Lung (tissue), 12 donors: Measurements from ENCODE around the gene KLF6. TPM values are rescaled to one million over a fixed set of nuclear protein-coding genes. Genes with fewer than 3 reads are reported as not detected.
A peak's percentile ranks its signal among the peaks of the same experiment; 100 is the strongest.

ENCODE experiments used
- ATAC-seq: fragments of 200-7000 bp; cut with Tn5 transposase; one replicate; pipeline ENCODE4 v1.9.1; 2020; ENCODE audit warnings: moderate number of reproducible peaks; ENCODE audit not compliant: insufficient read depth, low FRiP score
- DNase-seq, 3 donors: peaks; one replicate each; pipeline ENCODE4 v3.0.0-alpha.2; 2013 to 2017
- H3K27ac ChIP-seq, 2 donors: one replicate each; pipeline ENCODE4 v1.5.1; 2013; ENCODE audit warnings: mild to moderate bottlenecking in 2 of 2, moderate library complexity in 2 of 2, control low read depth in 1 of 2, inconsistent platforms in 1 of 2, low read depth in 1 of 2, low read length in 1 of 2
- H3K27me3 ChIP-seq, 3 donors: one replicate each; pipeline ENCODE4 v1.5.1; 2013; ENCODE audit warnings: low read length in 2 of 3; ENCODE audit not compliant: control insufficient read depth in 3 of 3, insufficient read depth in 3 of 3
- H3K36me3 ChIP-seq, 4 donors: one replicate each; pipeline ENCODE4 v1.5.1; 2013; ENCODE audit warnings: low read length in 4 of 4, mild to moderate bottlenecking in 1 of 4, moderate library complexity in 1 of 4; ENCODE audit not compliant: control insufficient read depth in 4 of 4, insufficient read depth in 4 of 4
- H3K4me1 ChIP-seq, 5 donors: one replicate each; pipeline ENCODE4 v1.5.1; 2013; ENCODE audit warnings: low read length in 5 of 5, mild to moderate bottlenecking in 2 of 5, moderate library complexity in 1 of 5; ENCODE audit not compliant: control insufficient read depth in 5 of 5, insufficient read depth in 5 of 5
- H3K4me3 ChIP-seq: one replicate; pipeline ENCODE4 v1.5.1; 2013; ENCODE audit warnings: mild to moderate bottlenecking, control low read depth, moderate library complexity
- H3K9ac ChIP-seq, 2 donors: one replicate each; pipeline ENCODE4 v1.5.1; 2013; ENCODE audit warnings: low read length in 2 of 2, control low read depth in 1 of 2; ENCODE audit not compliant: insufficient read depth in 1 of 2
- H3K9me3 ChIP-seq, 4 donors: one replicate each; pipeline ENCODE4 v1.5.1; 2013; ENCODE audit warnings: low read length in 3 of 4, mild to moderate bottlenecking in 1 of 4, moderate library complexity in 1 of 4; ENCODE audit not compliant: control insufficient read depth in 4 of 4, insufficient read depth in 3 of 4
- CTCF ChIP-seq: IDR thresholded peaks from 2 replicates; pipeline ENCODE4 v1.5.1; 2012; ENCODE audit warnings: mild to moderate bottlenecking; ENCODE audit errors: control extremely low read depth, extremely low read depth
- WGBS, 2 donors: extraction: QIAGEN DNeasy Blood & Tissue Kit; methylation state at CpG; one replicate each; pipeline ENCODE4 v1.1.7; 2013; 5-methylcytosine and 5-hydroxymethylcytosine counted together
- polyA plus RNA-seq, 2 donors: library from polyadenylated mRNA; stranded (reverse); fragments of 200-250 nt; gene quantifications; one replicate each; pipeline ENCODE4 v1.2.1, GENCODE V29; 2013
- total RNA-seq, 2 donors: library from RNA; depleted of rRNA in 1 of 2; stranded (reverse); fragments of >200 nt in 1 of 2; gene quantifications; one replicate each; pipeline ENCODE4 v1.2.1, GENCODE V29; 2014 to 2021
- donor health status: control.
- donor health status: control.
- donor health status: Bipolar disorder and iron deficiency.
- donor health status: healthy.
- donor health status: DM: yes; HTN: yes; CAD: no.

Gene KLF6
- total and polyA plus RNA-seq, 4 donors = 45.6 to 264 (median 160) TPM

DNA sequence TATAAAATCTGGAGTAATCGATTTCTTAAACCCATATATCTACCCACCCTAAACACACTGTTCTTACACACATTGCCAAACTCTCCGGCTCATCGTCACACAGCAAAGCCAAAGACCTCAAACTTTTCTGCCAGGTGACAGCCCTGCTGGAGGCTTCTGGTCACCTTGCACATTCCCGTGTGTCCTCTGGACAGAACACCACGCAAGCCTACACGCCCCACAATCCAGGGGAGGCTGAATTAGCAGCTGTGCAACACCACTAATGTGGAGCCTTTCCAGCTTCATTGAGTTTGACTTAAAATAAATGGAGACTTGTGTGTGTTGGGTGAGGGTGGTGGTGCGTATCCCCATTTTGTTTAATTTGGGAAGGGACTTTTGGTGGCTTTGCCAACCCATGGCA is 38.4 kb downstream of the KLF6 start:
- H3K4me1 ChIP-seq = peaks cover 7 to 21% (median 10%) of the 10 kb centered on the region in 5 donors
- DNase-seq (no peak), ATAC-seq (no peak)
- WGBS, 2 donors = 94 to 96% methylated on average over 7 of the region's 7 CpGs
- H3K27me3 ChIP-seq = no peaks in the 10 kb centered on the region
- H3K9me3 ChIP-seq = no peaks in the 10 kb centered on the region
- peak overlapping the region in 1 of 2 donors; percentile 45 for H3K27ac ChIP-seq
- no peak for TF ChIP-seq CTCF
- no peaks in the 10 kb centered on the region for H3K36me3 ChIP-seq
- no peak overlapping the region for H3K9ac ChIP-seq
- no peak overlapping the region for H3K4me3 ChIP-seq

DNA sequence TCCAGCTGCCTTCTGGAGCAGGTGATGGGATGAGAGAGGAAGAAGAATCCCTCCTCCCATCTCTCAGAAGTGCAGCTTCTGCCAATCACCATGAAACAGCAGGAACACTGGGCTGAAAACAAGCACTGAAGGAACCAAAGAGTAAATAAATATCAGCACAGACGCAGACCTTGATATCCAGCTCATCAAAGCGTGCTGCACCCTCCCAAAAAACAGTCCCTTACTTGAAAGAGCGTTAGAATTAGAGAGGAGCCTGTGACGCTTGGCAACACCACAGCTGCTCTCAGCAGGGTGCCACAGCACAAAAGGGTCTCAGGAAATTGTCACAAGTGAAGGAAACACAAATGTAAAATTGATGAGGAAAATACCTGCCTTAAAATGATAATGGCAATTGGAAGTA is 39.5 kb downstream of the KLF6 start:
- Histone ChIP-seq H3K27ac (no peak overlapping the region), H3K9me3 (no peaks in the 10 kb centered on the region), H3K4me1 (peaks cover 2 to 15% (median 7%) of the 10 kb centered on the region in 5 donors), H3K36me3 (no peaks in the 10 kb centered on the region), H3K9ac (no peak overlapping the region), H3K27me3 (no peaks in the 10 kb centered on the region), H3K4me3 (no peak overlapping the region)
- no peak for TF ChIP-seq CTCF
- ATAC-seq (no peak), DNase-seq (no peak)
- WGBS, 2 donors = 68 to 84% methylated on average over 4 of the region's 4 CpGs

- no peak overlapping the region for H3K4me3 ChIP-seq
Measured at GRCh38 chr10:3741688-3742461, 43.1 kb downstream of the KLF6 start.

More at GRCh38 chr10:3741688-3742461, 43.1 kb downstream of the KLF6 start:
- Histone ChIP-seq H3K27me3 (no peaks in the 10 kb centered on the region), H3K9me3 (no peaks in the 10 kb centered on the region), H3K9ac (no peak overlapping the region), H3K36me3 (no peaks in the 10 kb centered on the region), H3K27ac (peak overlapping the region in 1 of 2 donors; percentile 64), H3K4me1 (peaks cover 0 to 2% (median 0%) of the 10 kb centered on the region in 5 donors)
- TF ChIP-seq CTCF = no peak
- 74 to 81% methylated on average over 6 of the region's 6 CpGs for WGBS, 2 donors
- DNase-seq (no peak), ATAC-seq (no peak)
